IPS-18a (cell line): ENCODE data around the gene VMP1.
"Not testable (repeated sequence)": the region's sequence is repeated elsewhere in the genome, so short reads cannot be mapped to it uniquely, and the experiment has no call there.

Source experiments
- H3K27ac ChIP-seq: one replicate; pipeline ENCODE4 v1.5.1; 2013; ENCODE audit warnings: low read length
- H3K27me3 ChIP-seq: one replicate; pipeline ENCODE4 v1.6.1; 2013; ENCODE audit warnings: mild to moderate bottlenecking, low read length; ENCODE audit not compliant: control insufficient read depth, insufficient read depth
- H3K36me3 ChIP-seq: one replicate; pipeline ENCODE4 v1.6.1; 2013; ENCODE audit warnings: low read depth, low read length; ENCODE audit not compliant: control insufficient read depth
- H3K4me1 ChIP-seq: one replicate; pipeline ENCODE4 v1.6.1; 2013; ENCODE audit warnings: low read depth, low read length; ENCODE audit not compliant: control insufficient read depth
- H3K4me3 ChIP-seq: one replicate; pipeline ENCODE4 v1.5.1; 2013; ENCODE audit warnings: low read length
- H3K9ac ChIP-seq: one replicate; pipeline ENCODE4 v1.6.1; 2013; ENCODE audit warnings: mild to moderate bottlenecking, low read length, moderate library complexity
- H3K9me3 ChIP-seq: one replicate; pipeline ENCODE4 v1.6.1; 2013; ENCODE audit warnings: low read depth, low read length; ENCODE audit not compliant: control insufficient read depth

The VMP1 gene

GRCh38 chr17:59756236-59756818 is 48.9 kb downstream of the VMP1 start:
- no peak overlapping the region for H3K9ac ChIP-seq
- H3K36me3 ChIP-seq, result peaks cover 5% of the 10 kb centered on the region
- H3K4me1 ChIP-seq, result peaks cover under 1% of the 10 kb centered on the region
- no peaks in the 10 kb centered on the region for H3K9me3 ChIP-seq
- H3K27ac ChIP-seq, result peak overlapping the region; percentile 30
- H3K4me3 ChIP-seq, result no peak overlapping the region
- H3K27me3 ChIP-seq, result no peaks in the 10 kb centered on the region

GRCh38 chr17:59757043-59757442 is 49.6 kb downstream of the VMP1 start:
- Histone ChIP-seq H3K4me1 (peaks cover 8% of the 10 kb centered on the region), H3K27ac (no peak overlapping the region), H3K9me3 (no peaks in the 10 kb centered on the region), H3K27me3 (no peaks in the 10 kb centered on the region), H3K9ac (no peak overlapping the region), H3K4me3 (no peak overlapping the region), H3K36me3 (peaks cover 5% of the 10 kb centered on the region)

GRCh38 chr17:59757470-59757869 is 50.0 kb downstream of the VMP1 start:
- Histone ChIP-seq H3K27ac (no peak overlapping the region), H3K4me1 (peaks cover 8% of the 10 kb centered on the region), H3K9ac (no peak overlapping the region), H3K9me3 (no peaks in the 10 kb centered on the region), H3K27me3 (no peaks in the 10 kb centered on the region), H3K36me3 (peaks cover 5% of the 10 kb centered on the region), H3K4me3 (no peak overlapping the region)

- H3K4me1 ChIP-seq, result peaks cover 8% of the 10 kb centered on the region
These were observed 50.5 kb downstream of the VMP1 start for GRCh38 chr17:59757881-59758385.

GRCh38 chr17:59758998-59759651 is 51.7 kb downstream of the VMP1 start:
- not testable (repeated sequence) for H3K27me3 ChIP-seq, H3K27ac ChIP-seq, H3K36me3 ChIP-seq, H3K9me3 ChIP-seq, H3K4me1 ChIP-seq, H3K4me3 ChIP-seq, H3K9ac ChIP-seq

More at GRCh38 chr17:59757881-59758385, 50.5 kb downstream of the VMP1 start:
- Histone ChIP-seq H3K9me3 (no peaks in the 10 kb centered on the region), H3K4me3 (no peak overlapping the region), H3K27ac (no peak overlapping the region), H3K9ac (no peak overlapping the region), H3K27me3 (no peaks in the 10 kb centered on the region), H3K36me3 (peaks cover 5% of the 10 kb centered on the region)

GRCh38 chr17:59760160-59760559 is 52.7 kb downstream of the VMP1 start:
- Histone ChIP-seq H3K9ac (no peak overlapping the region), H3K4me3 (no peak overlapping the region), H3K27ac (no peak overlapping the region), H3K36me3 (peaks cover 6% of the 10 kb centered on the region), H3K4me1 (peaks cover 8% of the 10 kb centered on the region), H3K9me3 (no peaks in the 10 kb centered on the region), H3K27me3 (no peaks in the 10 kb centered on the region)

GRCh38 chr17:59761385-59762048 is 54.1 kb downstream of the VMP1 start:
- no peaks in the 10 kb centered on the region for H3K9me3 ChIP-seq
- no peak overlapping the region for H3K9ac ChIP-seq
- peaks cover 3% of the 10 kb centered on the region for H3K36me3 ChIP-seq
- peaks cover 8% of the 10 kb centered on the region for H3K4me1 ChIP-seq
- H3K4me3 ChIP-seq, result peak overlapping the region; percentile 11
- peak overlapping the region; percentile 27 for H3K27ac ChIP-seq
- H3K27me3 ChIP-seq, result no peaks in the 10 kb centered on the region

GRCh38 chr17:59762049-59762823 is 54.8 kb downstream of the VMP1 start:
- no peaks in the 10 kb centered on the region for H3K27me3 ChIP-seq
- H3K9me3 ChIP-seq, result no peaks in the 10 kb centered on the region
- peaks cover 8% of the 10 kb centered on the region for H3K4me1 ChIP-seq
- H3K36me3 ChIP-seq, result peaks cover 3% of the 10 kb centered on the region
- peak overlapping the region; percentile 27 for H3K27ac ChIP-seq
- H3K4me3 ChIP-seq, result no peak overlapping the region
- no peak overlapping the region for H3K9ac ChIP-seq

GRCh38 chr17:59762824-59763374 is 55.4 kb downstream of the VMP1 start:
- no peak overlapping the region for H3K27ac ChIP-seq
- H3K9me3 ChIP-seq, result no peaks in the 10 kb centered on the region
- H3K27me3 ChIP-seq, result no peaks in the 10 kb centered on the region
- H3K4me3 ChIP-seq, result no peak overlapping the region
- H3K4me1 ChIP-seq, result peaks cover 8% of the 10 kb centered on the region
- peaks cover 3% of the 10 kb centered on the region for H3K36me3 ChIP-seq
- H3K9ac ChIP-seq, result no peak overlapping the region

- Histone ChIP-seq H3K4me1 (peaks cover 8% of the 10 kb centered on the region), H3K27ac (no peak overlapping the region), H3K27me3 (no peaks in the 10 kb centered on the region), H3K9ac (no peak overlapping the region), H3K4me3 (no peak overlapping the region), H3K9me3 (no peaks in the 10 kb centered on the region), H3K36me3 (peaks cover 3% of the 10 kb centered on the region)
These were observed 56.4 kb downstream of the VMP1 start for GRCh38 chr17:59763861-59764260.

GRCh38 chr17:59764292-59764741 is 56.9 kb downstream of the VMP1 start:
- no peaks in the 10 kb centered on the region for H3K27me3 ChIP-seq
- H3K36me3 ChIP-seq, result peaks cover 3% of the 10 kb centered on the region
- H3K27ac ChIP-seq, result no peak overlapping the region
- no peak overlapping the region for H3K4me3 ChIP-seq
- peaks cover 8% of the 10 kb centered on the region for H3K4me1 ChIP-seq
- no peak overlapping the region for H3K9ac ChIP-seq
- no peaks in the 10 kb centered on the region for H3K9me3 ChIP-seq
